ENCODE measurements around the gene NFRKB. TPM values are rescaled to one million over a fixed set of nuclear protein-coding genes. Genes with fewer than 3 reads are reported as not detected.
"Not testable (repeated sequence)": the region's sequence is repeated elsewhere in the genome, so short reads cannot be mapped to it uniquely, and the experiment has no call there.

The NFRKB gene
- total and polyA plus RNA-seq, 2 donors (not counting 3 experiments of a cell fraction or from before 2014, with no cell fraction given), result 21.7 to 30.6 TPM

GRCh38 chr11:129871914-129872313 lies 23.5 kb downstream of the NFRKB start:
- H3K4me3 ChIP-seq (replicated peaks in 1 of 3; ENCODE audit: insufficient read depth in 1 of 3, low read depth in 1 of 3, low read length in 3 of 3), result no peak overlapping the region
- no peaks in the 10 kb centered on the region for H3K9me1 ChIP-seq (replicated peaks; ENCODE audit: control insufficient read depth, extremely low read depth, insufficient read depth, low read length)
- no peak overlapping the region for H3K9ac ChIP-seq (replicated peaks; ENCODE audit: extremely low read depth, insufficient read depth, low read length)
- DNase-seq (ENCODE audit: low read depth, low spot score), result no peak
- no peaks in the 10 kb centered on the region for H3K4me1 ChIP-seq (ENCODE audit: control insufficient read depth, extremely low read depth, insufficient read depth, low read length)
- no peak overlapping the region for H2AFZ ChIP-seq (ENCODE audit: low read depth, low read length)
- no peak for TF ChIP-seq POLR2AphosphoS5 (IDR thresholded peaks at IDR 0.05; ENCODE audit: insufficient read depth, low read depth, low read length)
- TF ChIP-seq MYC (IDR thresholded peaks at IDR 0.05; ENCODE audit: low read depth, low read length), result no peak
- TF ChIP-seq CTCF (IDR thresholded peaks at IDR 0.05; ENCODE audit: extremely low read depth in 1 of 2, insufficient read depth in 1 of 2, low read depth in 1 of 2, low read length in 2 of 2), result no peak
- TF ChIP-seq EZH2 (IDR thresholded peaks at IDR 0.05; ENCODE audit: borderline replicate concordance, low read depth, low read length, severe bottlenecking), result no peak
- TF ChIP-seq GATA2 (IDR thresholded peaks at IDR 0.05; ENCODE audit: insufficient read depth, insufficient read length, low read depth, low read length), result no peak
- TF ChIP-seq FOS (IDR thresholded peaks at IDR 0.05; ENCODE audit: borderline replicate concordance, insufficient read depth, low read length), result no peak
- no peak for TF ChIP-seq JUN (IDR thresholded peaks at IDR 0.05; ENCODE audit: borderline replicate concordance, insufficient read depth, insufficient read length, low read depth)
- TF ChIP-seq POLR2A (IDR thresholded peaks at IDR 0.05; ENCODE audit: low read depth, low read length), result no peak
- no peak for TF ChIP-seq MAX (IDR thresholded peaks at IDR 0.05; ENCODE audit: insufficient read depth, insufficient read length)
- H3K9me3 ChIP-seq (replicated peaks; ENCODE audit: control insufficient read depth, insufficient read depth, low read length), result no peaks in the 10 kb centered on the region
- dilution Hi-C loops (cut with MboI; ENCODE audit: extremely low pct_ligation_motif_present, low sequenced_read_pairs) (no loop called here), intact Hi-C loops (cut with micrococcal nuclease) (no loop called here)
- FAIRE-seq, result no peak
- ChIA-PET POLR2A (no interaction called here), CTCF (interaction anchor here (1.7 kb wide), 1 partner anchor 10 kb away, joined by 4 read pairs; no protein-coding TSS in a partner anchor)
- H3K36me3 ChIP-seq (ENCODE audit: control insufficient read depth in 2 of 2, extremely low read depth in 1 of 2, insufficient read depth in 2 of 2, low read length in 2 of 2), result peaks cover 28 to 50% of the 10 kb centered on the region in 2 experiments
- no peaks in the 10 kb centered on the region for H3K27me3 ChIP-seq (ENCODE audit: control insufficient read depth in 2 of 2, insufficient read depth in 2 of 2, low read length in 2 of 2)
- H3K27ac ChIP-seq (ENCODE audit: insufficient read depth, low read depth, low read length), result no peak overlapping the region
- no peaks in the 10 kb centered on the region for H4K20me1 ChIP-seq (replicated peaks; ENCODE audit: control insufficient read depth, extremely low read depth, insufficient read depth, low read length)
- H3K4me2 ChIP-seq (ENCODE audit: insufficient read depth, low read length), result no peak overlapping the region
- no peaks in the 10 kb centered on the region for H3K79me2 ChIP-seq (ENCODE audit: control insufficient read depth, insufficient read depth, low read length)
- BruUV-seq (replicated peaks), result no TSS peak

GRCh38 chr11:129868626-129869025 lies 26.8 kb downstream of the NFRKB start:
- dilution Hi-C loops (cut with MboI; ENCODE audit: extremely low pct_ligation_motif_present, low sequenced_read_pairs); H3K9ac ChIP-seq (replicated peaks; ENCODE audit: extremely low read depth, insufficient read depth, low read length); H3K4me1 ChIP-seq (ENCODE audit: control insufficient read depth, extremely low read depth, insufficient read depth, low read length); FAIRE-seq; H2AFZ ChIP-seq (ENCODE audit: low read depth, low read length); BruUV-seq (replicated peaks); CTCF ChIA-PET; POLR2A ChIA-PET; H3K4me2 ChIP-seq (ENCODE audit: insufficient read depth, low read length); intact Hi-C loops (cut with micrococcal nuclease); H3K9me1 ChIP-seq (replicated peaks; ENCODE audit: control insufficient read depth, extremely low read depth, insufficient read depth, low read length); H3K27ac ChIP-seq (ENCODE audit: insufficient read depth, low read depth, low read length); H3K4me3 ChIP-seq (replicated peaks in 1 of 3; ENCODE audit: insufficient read depth in 1 of 3, low read depth in 1 of 3, low read length in 3 of 3); H4K20me1 ChIP-seq (replicated peaks; ENCODE audit: control insufficient read depth, extremely low read depth, insufficient read depth, low read length); H3K9me3 ChIP-seq (replicated peaks; ENCODE audit: control insufficient read depth, insufficient read depth, low read length); DNase-seq (ENCODE audit: low read depth, low spot score); H3K79me2 ChIP-seq (ENCODE audit: control insufficient read depth, insufficient read depth, low read length); H3K27me3 ChIP-seq (ENCODE audit: control insufficient read depth in 2 of 2, insufficient read depth in 2 of 2, low read length in 2 of 2): not testable (repeated sequence)
- H3K36me3 ChIP-seq (ENCODE audit: control insufficient read depth in 2 of 2, extremely low read depth in 1 of 2, insufficient read depth in 2 of 2, low read length in 2 of 2), result peaks cover 25 to 56% of the 10 kb centered on the region in 2 experiments
